HEK293T (cell line): ENCODE results near the gene SDS.
A peak's percentile ranks its signal among the peaks of the same experiment; 100 is the strongest.

Source experiments
- CTCF ChIA-PET: fragments of 350-600 bp; formaldehyde crosslinking; extraction: SDS; loops from one replicate; lab custom pipeline; 2021; ENCODE audit warnings: antibody characterized with exemption, inconsistent platforms; lab: Yijun Ruan, JAX
- POLR2A ChIA-PET: fragments of 350-600 bp; formaldehyde crosslinking; extraction: SDS; loops from one replicate; lab custom pipeline; 2020; ENCODE audit warnings: antibody characterized with exemption, inconsistent platforms; lab: Yijun Ruan, JAX
- DNase-seq: peaks from one replicate; pipeline ENCODE4 v3.0.0; 2012; ENCODE audit warnings: mixed read lengths; ENCODE audit errors: extremely low spot score
- ARNT ChIP-seq: fragments of 450-650 bp; IDR thresholded peaks from 2 replicates; pipeline ENCODE4 v1.6.1; 2017; ENCODE audit warnings: mild to moderate bottlenecking
- BHLHE40 ChIP-seq: fragments of 450-650 bp; IDR thresholded peaks from 2 replicates; pipeline ENCODE4 v1.6.1; 2016; ENCODE audit warnings: mild to moderate bottlenecking, moderate library complexity, borderline replicate concordance
- CTBP1 ChIP-seq: fragments of 450-650 bp; IDR thresholded peaks from 2 replicates; pipeline ENCODE4 v1.6.1; 2016; ENCODE audit warnings: borderline replicate concordance
- ELF4 ChIP-seq: fragments of 450-650 bp; IDR thresholded peaks from 2 replicates; pipeline ENCODE4 v1.6.1; 2017; ENCODE audit warnings: antibody characterized with exemption
- FOXA1 ChIP-seq: fragments of 450-650 bp; IDR thresholded peaks from 2 replicates; pipeline ENCODE4 v1.6.1; 2016; ENCODE audit warnings: mild to moderate bottlenecking
- FOXK2 ChIP-seq: fragments of 450-650 bp; IDR thresholded peaks from 2 replicates; pipeline ENCODE4 v1.6.1; 2016; ENCODE audit warnings: mild to moderate bottlenecking
- FOXM1 ChIP-seq: fragments of 450-650 bp; IDR thresholded peaks from 2 replicates; pipeline ENCODE4 v1.6.1; 2017; ENCODE audit warnings: mild to moderate bottlenecking, borderline replicate concordance
- HDGF ChIP-seq: fragments of 450-650 bp; IDR thresholded peaks from 2 replicates; pipeline ENCODE4 v1.6.1; 2017; ENCODE audit warnings: antibody characterized with exemption, borderline replicate concordance
- L3MBTL2 ChIP-seq: fragments of 450-650 bp; conservative IDR thresholded peaks from 2 replicates; pipeline ENCODE4 v1.6.1; 2016; ENCODE audit warnings: mild to moderate bottlenecking
- LEF1 ChIP-seq: fragments of 450-650 bp; IDR thresholded peaks from 2 replicates; pipeline ENCODE4 v1.6.1; 2017; ENCODE audit warnings: mild to moderate bottlenecking, borderline replicate concordance
- NFRKB ChIP-seq: fragments of 450-650 bp; IDR thresholded peaks from 2 replicates; pipeline ENCODE4 v1.6.1; 2016; ENCODE audit warnings: mild to moderate bottlenecking, moderate library complexity
- PKNOX1 ChIP-seq: fragments of 450-650 bp; IDR thresholded peaks from 2 replicates; pipeline ENCODE4 v1.6.1; 2016
- SP1 ChIP-seq: fragments of 450-650 bp; IDR thresholded peaks from 2 replicates; pipeline ENCODE4 v1.6.1; 2017
- SUZ12 ChIP-seq: fragments of 450-650 bp; IDR thresholded peaks from 2 replicates; pipeline ENCODE4 v1.6.1; 2016; ENCODE audit warnings: mild to moderate bottlenecking
- TARDBP ChIP-seq: fragments of 450-650 bp; IDR thresholded peaks from 2 replicates; pipeline ENCODE4 v1.6.1; 2016
- ZNF384 ChIP-seq: fragments of 450-650 bp; IDR thresholded peaks from 2 replicates; pipeline ENCODE4 v1.6.1; 2016

SDS gene

GRCh38 chr12:113403435-113404415 lies at the start of gene SDS:
Gene SDS (minus strand): TSS chr12:113403887. CDS start chr12:113399708, 4,179 bp downstream.
- ChIA-PET POLR2A (interaction anchor here (0.8 to 1.1 kb wide), 2 partner anchors 18 to 182 kb away, joined by 3 read pairs; partner anchors contain the start of gene SDSL), CTCF (no interaction called here)
- no peak for DNase-seq
- TF ChIP-seq PKNOX1 (no peak), SUZ12 (no peak), HDGF (no peak), BHLHE40 (no peak)

GRCh38 chr12:113453330-113453729 lies 49.6 kb upstream of the SDS start:
- ChIA-PET CTCF (interaction anchor here (1.9 kb wide), 1 partner anchor 8 kb away, joined by 5 read pairs; no protein-coding TSS in a partner anchor), POLR2A (no interaction called here)
- no peak for TF ChIP-seq CTBP1
- TF ChIP-seq ELF4: no peak
- TF ChIP-seq FOXK2: no peak
- no peak for TF ChIP-seq SUZ12
- no peak for TF ChIP-seq BHLHE40
- no peak for TF ChIP-seq ZNF384
- TF ChIP-seq PKNOX1: no peak
- TF ChIP-seq FOXA1: no peak
- no peak for TF ChIP-seq HDGF
- TF ChIP-seq LEF1: no peak
- TF ChIP-seq SP1: no peak
- DNase-seq: no peak

- ChIA-PET POLR2A (no interaction called here), CTCF (interaction anchor here (0.7 to 1.9 kb wide), 2 partner anchors 9 to 27 kb away, joined by 3 to 5 read pairs; no protein-coding TSS in a partner anchor)
- TF ChIP-seq NFRKB: no peak
- no peak for TF ChIP-seq TARDBP
- TF ChIP-seq LEF1: no peak
- no peak for TF ChIP-seq FOXM1
- no peak for TF ChIP-seq HDGF
- TF ChIP-seq ARNT: no peak
- no peak for TF ChIP-seq L3MBTL2
- DNase-seq: no peak
Observed at GRCh38 chr12:113452458-113452857, 48.8 kb upstream of the SDS start.

- TF ChIP-seq ZNF384 (no peak), LEF1 (no peak), ARNT (no peak), NFRKB (no peak), FOXA1 (no peak), PKNOX1 (no peak), L3MBTL2 (no peak), CTBP1 (no peak), FOXK2 (no peak), HDGF (no peak), BHLHE40 (no peak)
- ChIA-PET CTCF (no interaction called here), POLR2A (no interaction called here)
- no peak for DNase-seq
Observed at GRCh38 chr12:113449839-113450238, 46.2 kb upstream of the SDS start.

GRCh38 chr12:113449299-113449698 lies 45.6 kb upstream of the SDS start:
- TF ChIP-seq HDGF (no peak), SUZ12 (no peak), LEF1 (no peak), FOXA1 (no peak), BHLHE40 (no peak), ZNF384 (no peak), NFRKB (no peak), FOXM1 (no peak), ARNT (no peak), FOXK2 (no peak), CTBP1 (no peak), TARDBP (no peak), ELF4 (no peak)
- DNase-seq: no peak
- ChIA-PET POLR2A (no interaction called here), CTCF (no interaction called here)

GRCh38 chr12:113448873-113449272 lies 45.2 kb upstream of the SDS start:
- CTCF ChIA-PET: no interaction called here
- POLR2A ChIA-PET: no interaction called here
- DNase-seq: no peak
- TF ChIP-seq NFRKB: no peak
- peak; percentile 62 for TF ChIP-seq PKNOX1
